Pancreas (tissue), 10 donors: ENCODE results near the gene TIMM17B. TPM values are rescaled to one million over a fixed set of nuclear protein-coding genes. Genes with fewer than 3 reads are reported as not detected.
A peak's percentile ranks its signal among the peaks of the same experiment; 100 is the strongest.

Experiments
- ATAC-seq, 4 donors: fragments of 200-7000 bp; cut with Tn5 transposase; one replicate each; pipeline versions ENCODE4 v1.8.0 to v1.9.1; 2020; ENCODE audit warnings: mild to moderate bottlenecking in 4 of 4, moderate library complexity in 4 of 4
- DNase-seq, 6 donors: peaks; one replicate each; pipeline ENCODE4 v3.0.0-alpha.2; 2020
- FAIRE-seq: peaks from 2 replicates; lab custom pipeline; 2012; peaks lifted over from hg19 to GRCh38; lab: Jason Lieb, UNC
- H3K27ac ChIP-seq, 4 donors: fragments of 200-600 bp; sonication (generic); 1 replicate in 3 of 4; 2 replicates in 1 of 4; pipeline versions ENCODE4 v1.5.0 to v1.8.0; 2020
- H3K27me3 ChIP-seq, 4 donors: fragments of 200-600 bp; one replicate each; pipeline ENCODE4 v1.8.0; 2021
- H3K36me3 ChIP-seq, 3 donors: fragments of 200-600 bp; sonication (generic) in 1 of 3; one replicate each; pipeline versions ENCODE4 v1.5.0 to v1.8.0; 2020 to 2021
- H3K4me1 ChIP-seq, 3 donors: fragments of 200-600 bp; one replicate each; pipeline ENCODE4 v1.8.0; 2021
- H3K4me3 ChIP-seq, 4 donors: fragments of 200-600 bp; sonication (generic) in 2 of 4; one replicate each; pipeline versions ENCODE4 v1.5.0 to v1.8.0; 2020 to 2021
- H3K9me3 ChIP-seq, 4 donors: fragments of 200-600 bp; one replicate each; pipeline ENCODE4 v1.8.0; 2021
- WGBS, 2 donors: extraction: QIAGEN DNeasy Blood & Tissue Kit; methylation state at CpG; one replicate each; pipeline ENCODE4 v1.1.7; 2013; 5-methylcytosine and 5-hydroxymethylcytosine counted together
- intact Hi-C, 3 donors: fragments of 100-400 bp; cut with DNase I; formaldehyde crosslinking; loops; one replicate each; pipeline versions ENCODE4 v1.11.1 to v1.14.2; 2022
- polyA plus RNA-seq, 2 donors: library from polyadenylated mRNA; stranded (reverse); fragments of 200-250 nt; gene quantifications; one replicate each; pipeline ENCODE4 v1.2.3, GENCODE V29; 2013
- total RNA-seq, 6 donors: library from RNA; stranded (reverse); fragmentation: NEBNext Ultra II Directional in 4 of 6; extraction: Animal tissue kit (Norgen Biotek cat#: 25700) in 4 of 6; gene quantifications; one replicate each; pipeline versions ENCODE4 v1.2.1 to v1.2.4, GENCODE V29; 2021 to 2023
- TF ChIP-seq, protein P1 (sequence below), 4 donors: fragments of 200-600 bp; sonication (generic) in 3 of 4; IDR thresholded peaks; one replicate each; pipeline versions ENCODE4 v1.5.0 to v1.8.0; 2021; ENCODE audit warnings: antibody characterized with exemption in 4 of 4
- donor health status: healthy with polysubstance abuse.
- donor health status: DM: no; HTN: no; CAD: no; lungs with moderate emphysema.
- donor health status: DM: no; HTN: no; CAD: no.
- donor health status: control.
- donor health status: control.
- donor health status: Bipolar disorder and iron deficiency.
- donor health status: DM: yes; HTN: yes; CAD: no.
- donor health status: DM: no; HTN: no; CAD: no.
- donor health status: DM: no; HTN: no; CAD: no.
- donor health status: DM: yes; HTN: yes; CAD: no.

The TIMM17B gene
- total and polyA plus RNA-seq, 8 donors = 15.7 to 48.9 (median 22.5) TPM

DNA sequence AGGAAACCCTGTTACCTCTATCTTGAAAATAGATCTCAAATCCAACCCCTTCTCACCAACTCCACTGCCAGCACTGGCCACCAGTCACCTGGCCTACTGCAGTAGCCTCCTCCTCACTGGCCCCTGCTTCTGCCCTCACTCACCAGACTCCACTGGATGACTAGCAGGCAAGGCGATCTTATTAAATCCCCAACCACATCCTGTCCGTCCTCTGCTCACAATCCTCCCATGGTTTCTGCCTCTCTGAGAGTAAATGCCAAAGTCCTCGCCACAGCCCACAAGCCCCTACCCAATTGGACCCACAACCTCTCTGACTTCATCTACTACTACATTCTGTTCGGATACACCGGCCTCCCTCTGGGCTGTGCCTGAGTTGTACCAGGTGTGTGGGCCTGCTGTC is 26.7 kb upstream of the TIMM17B start:
- TF ChIP-seq, protein P1, sequence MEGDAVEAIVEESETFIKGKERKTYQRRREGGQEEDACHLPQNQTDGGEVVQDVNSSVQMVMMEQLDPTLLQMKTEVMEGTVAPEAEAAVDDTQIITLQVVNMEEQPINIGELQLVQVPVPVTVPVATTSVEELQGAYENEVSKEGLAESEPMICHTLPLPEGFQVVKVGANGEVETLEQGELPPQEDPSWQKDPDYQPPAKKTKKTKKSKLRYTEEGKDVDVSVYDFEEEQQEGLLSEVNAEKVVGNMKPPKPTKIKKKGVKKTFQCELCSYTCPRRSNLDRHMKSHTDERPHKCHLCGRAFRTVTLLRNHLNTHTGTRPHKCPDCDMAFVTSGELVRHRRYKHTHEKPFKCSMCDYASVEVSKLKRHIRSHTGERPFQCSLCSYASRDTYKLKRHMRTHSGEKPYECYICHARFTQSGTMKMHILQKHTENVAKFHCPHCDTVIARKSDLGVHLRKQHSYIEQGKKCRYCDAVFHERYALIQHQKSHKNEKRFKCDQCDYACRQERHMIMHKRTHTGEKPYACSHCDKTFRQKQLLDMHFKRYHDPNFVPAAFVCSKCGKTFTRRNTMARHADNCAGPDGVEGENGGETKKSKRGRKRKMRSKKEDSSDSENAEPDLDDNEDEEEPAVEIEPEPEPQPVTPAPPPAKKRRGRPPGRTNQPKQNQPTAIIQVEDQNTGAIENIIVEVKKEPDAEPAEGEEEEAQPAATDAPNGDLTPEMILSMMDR (IDR thresholded peaks at IDR 0.05) = no peak
- FAIRE-seq = no peak
- H3K36me3 ChIP-seq = no peaks in the 10 kb centered on the region
- H3K9me3 ChIP-seq = no peaks in the 10 kb centered on the region
- no peak overlapping the region for H3K4me3 ChIP-seq
- no peaks in the 10 kb centered on the region for H3K4me1 ChIP-seq
- no peak overlapping the region for H3K27ac ChIP-seq
- 88 to 96% methylated on average over 5 of the region's 5 CpGs for WGBS, 2 donors
- DNase-seq = no peak
- H3K27me3 ChIP-seq = no peaks in the 10 kb centered on the region
- ATAC-seq = no peak
- intact Hi-C loops = no loop called here

DNA sequence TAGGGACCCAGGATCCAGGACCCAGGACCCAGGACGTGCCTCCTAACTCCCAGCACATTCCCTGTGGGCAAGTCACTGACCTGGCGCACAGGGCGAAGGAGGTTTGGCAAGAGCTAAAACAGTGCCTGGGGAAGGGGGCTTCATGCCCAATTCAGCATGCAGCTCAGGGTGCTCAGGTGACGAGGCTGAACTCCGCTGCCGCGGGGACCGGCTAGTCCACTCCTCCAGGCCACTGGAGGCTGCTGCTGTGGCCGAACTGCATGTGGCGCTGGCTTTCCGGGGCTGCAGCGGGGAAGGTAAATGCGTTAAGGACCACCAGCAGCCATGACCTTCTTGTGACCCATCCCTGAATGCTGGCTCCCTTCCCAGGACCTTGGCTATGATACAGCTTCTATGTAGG is 26.2 kb upstream of the TIMM17B start:
- no peak for ATAC-seq
- intact Hi-C loops = no loop called here
- Histone ChIP-seq H3K27me3 (peaks cover 0 to under 1% (median 0%) of the 10 kb centered on the region in 4 donors), H3K36me3 (no peaks in the 10 kb centered on the region), H3K9me3 (no peaks in the 10 kb centered on the region), H3K4me3 (no peak overlapping the region), H3K4me1 (no peaks in the 10 kb centered on the region), H3K27ac (no peak overlapping the region)
- 86 to 93% methylated on average over 13 of the region's 13 CpGs for WGBS, 2 donors
- TF ChIP-seq, protein P1 (IDR thresholded peaks at IDR 0.05) = no peak
- no peak for FAIRE-seq
- no peak for DNase-seq

DNA sequence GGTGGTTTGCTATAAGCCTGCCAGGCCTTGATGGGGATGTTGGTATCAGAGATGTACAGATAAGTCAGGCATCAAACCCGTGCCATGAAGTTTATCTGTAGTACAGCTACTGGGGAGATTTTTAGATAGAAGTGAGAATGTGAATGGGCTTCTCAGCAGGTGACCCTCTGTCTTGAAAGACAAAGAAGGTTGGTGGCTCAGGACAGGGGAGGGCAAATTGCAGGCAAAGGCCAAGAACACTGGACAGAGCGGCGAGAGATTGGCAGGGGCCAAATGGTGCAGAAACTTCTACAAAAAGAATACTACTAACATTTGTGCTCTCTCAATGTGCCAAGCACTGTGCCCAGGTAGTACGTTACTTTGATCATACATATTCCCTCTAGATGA is 23.1 kb upstream of the TIMM17B start:
- H3K27ac ChIP-seq = no peak overlapping the region
- 68 to 83% methylated on average over 4 of the region's 4 CpGs for WGBS, 2 donors
- no peak for DNase-seq
- H3K27me3 ChIP-seq = peaks cover 0 to 4% (median 0%) of the 10 kb centered on the region in 4 donors
- no peaks in the 10 kb centered on the region for H3K4me1 ChIP-seq
- intact Hi-C loops = no loop called here
- H3K9me3 ChIP-seq = no peaks in the 10 kb centered on the region
- no peak for FAIRE-seq
- H3K4me3 ChIP-seq = no peak overlapping the region
- H3K36me3 ChIP-seq = no peaks in the 10 kb centered on the region
- TF ChIP-seq, protein P1 (IDR thresholded peaks at IDR 0.05) = no peak
- ATAC-seq = no peak

DNA sequence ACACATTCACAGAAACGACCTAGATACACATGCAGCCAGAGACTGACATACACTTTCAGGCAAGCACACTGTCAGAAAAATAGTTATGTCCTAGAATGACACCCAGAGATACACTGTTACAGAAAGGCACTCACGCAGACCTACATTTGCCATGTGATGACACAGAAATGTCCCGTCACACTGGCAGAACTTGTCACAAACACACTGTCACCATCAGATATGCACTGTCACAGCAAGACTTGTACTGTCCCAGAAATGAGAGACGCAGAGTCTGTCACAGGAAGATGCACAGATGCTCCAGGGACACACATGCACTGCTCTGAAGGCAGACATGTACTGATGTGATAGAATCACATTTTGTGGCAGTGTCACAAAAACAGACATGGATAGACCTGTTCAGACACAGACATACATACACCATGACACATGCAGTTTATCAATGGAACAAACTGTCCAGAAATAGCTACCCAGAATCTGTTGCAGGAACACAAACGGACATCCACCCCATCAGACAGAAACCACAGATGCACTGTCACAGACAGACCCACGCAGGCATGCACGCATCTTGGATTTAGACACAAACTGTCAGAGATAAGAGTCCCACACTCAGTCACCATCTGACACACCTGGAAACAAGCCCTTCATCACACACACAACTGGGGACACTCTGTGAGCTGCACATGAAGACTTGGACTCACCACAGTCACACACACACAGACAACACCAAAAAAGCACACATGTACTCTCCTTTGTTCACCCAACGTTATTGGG is 22.6 kb upstream of the TIMM17B start:
- FAIRE-seq (no peak), ATAC-seq (no peak), DNase-seq (no peak)
- intact Hi-C loops = no loop called here
- H3K27me3 ChIP-seq = peaks cover 0 to 4% (median 0%) of the 10 kb centered on the region in 4 donors
- no peak overlapping the region for H3K27ac ChIP-seq
- H3K9me3 ChIP-seq = no peaks in the 10 kb centered on the region
- no peak overlapping the region for H3K4me3 ChIP-seq
- no peaks in the 10 kb centered on the region for H3K4me1 ChIP-seq
- 46 to 51% methylated on average over 8 of the region's 8 CpGs for WGBS, 2 donors
- H3K36me3 ChIP-seq = no peaks in the 10 kb centered on the region
- TF ChIP-seq, protein P1 (IDR thresholded peaks at IDR 0.05) = no peak

DNA sequence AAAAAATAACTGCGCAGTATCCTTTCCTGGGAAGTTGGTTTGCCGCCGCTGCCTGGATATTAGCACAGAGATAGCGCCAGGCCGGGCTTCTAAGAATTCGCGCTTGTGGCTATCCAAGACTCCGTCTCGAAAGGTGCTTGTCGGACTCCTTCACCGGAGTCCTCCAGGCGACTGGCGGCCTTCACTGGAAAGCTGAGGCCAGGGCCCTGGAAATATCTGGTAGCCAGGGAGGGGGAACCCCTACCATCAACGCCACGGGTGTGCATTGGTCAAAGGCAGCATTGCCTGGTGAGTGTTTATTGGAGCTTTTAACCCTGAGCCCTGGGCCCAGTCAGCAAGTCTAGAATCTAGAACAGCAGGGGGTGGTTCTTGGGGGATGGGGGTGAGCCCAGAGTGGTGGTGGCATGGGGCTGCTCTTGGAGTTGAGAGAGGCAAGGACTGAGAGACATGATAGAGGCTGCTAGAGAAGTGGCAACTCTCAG is 21.8 kb upstream of the TIMM17B start:
- peak overlapping the region in 2 of 4 donors; percentile 49 to 57 for H3K4me3 ChIP-seq
- DNase-seq (peak in 1 of 6 donors; percentile 46), FAIRE-seq (no peak), ATAC-seq (peak; percentile 14 to 21 (median 19))
- 1 to 33% methylated on average over 15 of the region's 15 CpGs for WGBS, 2 donors
- TF ChIP-seq, protein P1 (IDR thresholded peaks at IDR 0.05) = no peak
- no peaks in the 10 kb centered on the region for H3K36me3 ChIP-seq
- no peaks in the 10 kb centered on the region for H3K9me3 ChIP-seq
- peak overlapping the region in 3 of 4 donors; percentile 72 to 78 (median 75) for H3K27ac ChIP-seq
- H3K4me1 ChIP-seq = no peaks in the 10 kb centered on the region
- peaks cover 0 to 4% (median 0%) of the 10 kb centered on the region in 4 donors for H3K27me3 ChIP-seq
- intact Hi-C loops = no loop called here
